GM12878 (cell line): ENCODE results near the gene DLG2.

Experiments used
- CBFB ChIP-seq: IDR thresholded peaks from 2 replicates; pipeline ENCODE4 v1.6.1; 2016; ENCODE audit warnings: antibody characterized with exemption, low read depth
- CEBPZ ChIP-seq: fragments of 150-350 bp; IDR thresholded peaks from 2 replicates; pipeline ENCODE4 v1.6.1; 2016; ENCODE audit warnings: low read depth, low read length
- CTCF ChIP-seq, 3 experiments: IDR thresholded peaks in 2 of 3; conservative IDR thresholded peaks in 1 of 3; 2 replicates each; pipeline ENCODE4 v1.5.1; 2011; ENCODE audit warnings: low read depth in 3 of 3, low read length in 3 of 3, mild to moderate bottlenecking in 3 of 3, control low read depth in 2 of 3, moderate library complexity in 2 of 3, inconsistent platforms in 1 of 3, mixed read lengths in 1 of 3; ENCODE audit not compliant: control insufficient read depth in 2 of 3, insufficient read depth in 1 of 3; ENCODE audit errors: extremely low read depth in 1 of 3
- GABPA ChIP-seq: IDR thresholded peaks from 2 replicates; pipeline ENCODE4 v1.6.1; 2014; ENCODE audit warnings: antibody characterized with exemption, low read depth, mild to moderate bottlenecking, inconsistent platforms
- JUND ChIP-seq: IDR thresholded peaks from 2 replicates; pipeline ENCODE4 v1.6.1; 2012; ENCODE audit warnings: low read depth, mild to moderate bottlenecking, low read length, improper control_type of control experiment, moderate library complexity
- MAX ChIP-seq: IDR thresholded peaks from 2 replicates; pipeline ENCODE4 v1.6.1; 2012; ENCODE audit warnings: low read depth, low read length, improper control_type of control experiment
- NFXL1 ChIP-seq: fragments of 450-650 bp; IDR thresholded peaks from 2 replicates; pipeline ENCODE4 v1.6.1; 2017; ENCODE audit warnings: antibody characterized with exemption, mild to moderate bottlenecking, borderline replicate concordance
- NRF1 ChIP-seq: conservative IDR thresholded peaks from 2 replicates; pipeline ENCODE4 v1.6.1; 2011; ENCODE audit warnings: mild to moderate bottlenecking, low read depth, low read length, improper control_type of control experiment
- SIN3A ChIP-seq: IDR thresholded peaks from 2 replicates; pipeline ENCODE4 v1.6.1; 2012; ENCODE audit warnings: low read depth, low read length, improper control_type of control experiment
- SP1 ChIP-seq: IDR thresholded peaks from one replicate; pipeline ENCODE4 v1.6.1; 2011; ENCODE audit warnings: low read depth, low read length
- SRF ChIP-seq, 2 experiments: IDR thresholded peaks; 2 replicates each; pipeline ENCODE4 v1.6.1; 2011; ENCODE audit warnings: low read depth in 2 of 2, low read length in 2 of 2, mild to moderate bottlenecking in 1 of 2, moderate library complexity in 1 of 2
- TAF1 ChIP-seq: IDR thresholded peaks from 2 replicates; pipeline ENCODE4 v1.6.1; 2011; ENCODE audit warnings: mild to moderate bottlenecking, low read depth, low read length, borderline replicate concordance
- ZBTB4 ChIP-seq: fragments of 450-650 bp; formaldehyde crosslinking; IDR thresholded peaks from 2 replicates; pipeline ENCODE4 v1.4.0; 2022; ENCODE audit warnings: mild to moderate bottlenecking, moderate library complexity

- TF ChIP-seq CTCF (IDR thresholded peaks at IDR 0.05 in 2 of 3, conservative IDR thresholded peaks at IDR 0.05 in 1 of 3; ENCODE audit: control insufficient read depth in 2 of 3, extremely low read depth in 1 of 3, insufficient read depth in 1 of 3, low read depth in 3 of 3, low read length in 3 of 3) (no peak), SIN3A (no peak), CEBPZ (no peak), JUND (no peak), MAX (no peak), NFXL1 (no peak), NRF1 (no peak), GABPA (no peak), CBFB (no peak), ZBTB4 (CRISPR knock-in tag) (no peak), TAF1 (no peak), SP1 (no peak), SRF (IDR thresholded peaks at IDR 0.05; ENCODE audit: low read depth in 2 of 2, low read length in 2 of 2) (no peak)
Observed at GRCh38 chr11:84721561-84721961, 905.6 kb downstream of the DLG2 start.
